Measurements from ENCODE around the gene NPY4R. TPM values are rescaled to one million over a fixed set of nuclear protein-coding genes. Genes with fewer than 3 reads are reported as not detected.
"Not testable (repeated sequence)": the region's sequence is repeated elsewhere in the genome, so short reads cannot be mapped to it uniquely, and the experiment has no call there.

Gene NPY4R, protein sequence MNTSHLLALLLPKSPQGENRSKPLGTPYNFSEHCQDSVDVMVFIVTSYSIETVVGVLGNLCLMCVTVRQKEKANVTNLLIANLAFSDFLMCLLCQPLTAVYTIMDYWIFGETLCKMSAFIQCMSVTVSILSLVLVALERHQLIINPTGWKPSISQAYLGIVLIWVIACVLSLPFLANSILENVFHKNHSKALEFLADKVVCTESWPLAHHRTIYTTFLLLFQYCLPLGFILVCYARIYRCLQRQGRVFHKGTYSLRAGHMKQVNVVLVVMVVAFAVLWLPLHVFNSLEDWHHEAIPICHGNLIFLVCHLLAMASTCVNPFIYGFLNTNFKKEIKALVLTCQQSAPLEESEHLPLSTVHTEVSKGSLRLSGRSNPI
- not detected for total RNA-seq
- not detected for total RNA-seq (2013)

DNA sequence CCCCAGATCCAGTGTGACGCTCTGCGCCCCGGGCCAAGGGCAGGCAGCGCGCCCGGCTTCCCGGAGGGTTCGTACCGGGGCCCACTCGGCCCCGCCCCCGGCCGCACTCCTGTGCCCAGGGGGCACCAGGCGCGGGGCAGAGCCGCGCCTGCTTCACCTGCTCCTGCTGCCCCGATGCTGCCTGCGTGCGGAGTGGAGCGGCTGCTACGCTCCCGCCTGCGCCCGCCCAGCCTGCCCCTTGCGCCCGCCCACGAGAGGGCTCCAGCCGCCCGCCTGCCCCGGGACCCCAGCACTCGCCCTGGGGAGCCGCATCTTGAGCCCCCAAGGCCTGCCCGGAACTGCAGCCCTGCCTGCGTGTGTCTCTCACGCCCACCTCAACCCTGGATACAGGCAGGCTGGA, at the start of gene NPY4R:
Gene NPY4R (minus strand): TSS at position 194 of the 400 bp plus-strand sequence. CDS start 3,323 bp downstream, outside the sequence.
- H3K4me3 ChIP-seq (ENCODE audit: low read length); H3K27ac Mint-ChIP-seq; H3K4me3 Mint-ChIP-seq; ATAC-seq; H3K9me3 Mint-ChIP-seq; H3K27me3 Mint-ChIP-seq (ENCODE audit: low read depth in 2 of 2); intact Hi-C loops (cut with micrococcal nuclease); H3K36me3 Mint-ChIP-seq; H3K27ac ChIP-seq (ENCODE audit: low read length); DNase-seq; H3K9me3 ChIP-seq (ENCODE audit: control insufficient read depth, insufficient read depth, low read length); H3K4me1 Mint-ChIP-seq; H3K27me3 ChIP-seq (ENCODE audit: control insufficient read depth, insufficient read depth, low read length); H3K4me1 ChIP-seq (ENCODE audit: control insufficient read depth, insufficient read depth, low read length); H3K36me3 ChIP-seq (ENCODE audit: control insufficient read depth, insufficient read depth, low read length): not testable (repeated sequence)
- WGBS (ENCODE audit: insufficient coverage) = no CpG with 5 or more reads among the region's 36 CpGs

DNA sequence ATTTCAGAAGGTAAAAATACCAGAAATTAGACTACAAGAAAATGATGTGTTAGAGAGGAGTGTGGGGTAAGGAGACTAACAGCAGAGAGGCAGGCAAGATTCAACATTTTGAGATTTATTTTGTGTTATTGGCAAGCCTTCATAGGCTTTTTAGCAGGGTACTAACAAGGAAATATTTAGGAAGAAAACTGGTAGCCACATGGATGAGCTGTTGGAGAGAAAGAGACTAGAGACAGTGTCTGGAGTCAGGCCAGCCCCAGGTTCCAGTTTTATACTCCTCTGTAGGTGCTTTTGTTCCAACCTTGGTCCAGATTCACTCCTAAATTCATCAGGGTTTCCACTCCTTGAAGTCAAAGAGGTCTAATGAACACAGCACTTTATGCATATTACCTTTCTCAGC, 49.6 kb upstream of the NPY4R start:
- no peaks in the 10 kb centered on the region for H3K27me3 Mint-ChIP-seq (ENCODE audit: low read depth in 2 of 2)
- no peak overlapping the region for H3K27ac Mint-ChIP-seq

DNA sequence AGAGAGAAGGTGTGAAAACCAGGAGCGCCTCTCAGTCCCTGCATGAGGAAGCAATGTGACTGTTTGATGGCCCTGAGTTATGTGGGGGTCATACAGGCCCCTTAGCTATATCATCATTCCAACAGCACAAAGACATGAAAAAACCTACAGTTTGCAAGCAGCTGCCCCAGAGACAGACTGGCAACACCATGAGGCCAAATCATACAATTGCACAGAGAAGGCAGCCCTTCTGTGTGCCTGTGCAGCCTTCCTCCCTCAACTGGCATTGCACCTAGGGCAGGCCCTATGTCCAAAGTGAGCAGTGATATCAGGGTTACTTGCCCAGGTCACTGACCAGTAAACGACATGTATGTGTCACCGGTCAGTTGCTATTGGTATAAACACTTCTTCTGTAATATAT, 49.1 kb upstream of the NPY4R start:
- no peak overlapping the region for H3K4me3 Mint-ChIP-seq
- WGBS (ENCODE audit: insufficient coverage) = 84% methylated on average over 3 of the region's 3 CpGs
- H3K9me3 Mint-ChIP-seq = no peaks in the 10 kb centered on the region
- intact Hi-C loops (cut with micrococcal nuclease) = no loop called here
- Histone ChIP-seq H3K4me3 (ENCODE audit: low read length) (no peak overlapping the region), H3K9me3 (ENCODE audit: control insufficient read depth, insufficient read depth, low read length) (no peaks in the 10 kb centered on the region), H3K27ac (ENCODE audit: low read length) (no peak overlapping the region), H3K4me1 (ENCODE audit: control insufficient read depth, insufficient read depth, low read length) (no peaks in the 10 kb centered on the region), H3K27me3 (ENCODE audit: control insufficient read depth, insufficient read depth, low read length) (no peaks in the 10 kb centered on the region), H3K36me3 (ENCODE audit: control insufficient read depth, insufficient read depth, low read length) (no peaks in the 10 kb centered on the region)
- TF ChIP-seq, protein P1, sequence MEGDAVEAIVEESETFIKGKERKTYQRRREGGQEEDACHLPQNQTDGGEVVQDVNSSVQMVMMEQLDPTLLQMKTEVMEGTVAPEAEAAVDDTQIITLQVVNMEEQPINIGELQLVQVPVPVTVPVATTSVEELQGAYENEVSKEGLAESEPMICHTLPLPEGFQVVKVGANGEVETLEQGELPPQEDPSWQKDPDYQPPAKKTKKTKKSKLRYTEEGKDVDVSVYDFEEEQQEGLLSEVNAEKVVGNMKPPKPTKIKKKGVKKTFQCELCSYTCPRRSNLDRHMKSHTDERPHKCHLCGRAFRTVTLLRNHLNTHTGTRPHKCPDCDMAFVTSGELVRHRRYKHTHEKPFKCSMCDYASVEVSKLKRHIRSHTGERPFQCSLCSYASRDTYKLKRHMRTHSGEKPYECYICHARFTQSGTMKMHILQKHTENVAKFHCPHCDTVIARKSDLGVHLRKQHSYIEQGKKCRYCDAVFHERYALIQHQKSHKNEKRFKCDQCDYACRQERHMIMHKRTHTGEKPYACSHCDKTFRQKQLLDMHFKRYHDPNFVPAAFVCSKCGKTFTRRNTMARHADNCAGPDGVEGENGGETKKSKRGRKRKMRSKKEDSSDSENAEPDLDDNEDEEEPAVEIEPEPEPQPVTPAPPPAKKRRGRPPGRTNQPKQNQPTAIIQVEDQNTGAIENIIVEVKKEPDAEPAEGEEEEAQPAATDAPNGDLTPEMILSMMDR (IDR thresholded peaks at IDR 0.05) = no peak
- H3K27me3 Mint-ChIP-seq (ENCODE audit: low read depth in 2 of 2) = no peaks in the 10 kb centered on the region
- no peak overlapping the region for H3K27ac Mint-ChIP-seq
- no peaks in the 10 kb centered on the region for H3K36me3 Mint-ChIP-seq
- ATAC-seq (peak in 1 of 3 donors; percentile 2), DNase-seq (no peak)
- H3K4me1 Mint-ChIP-seq = no peaks in the 10 kb centered on the region

More for the DNA sequence above, 49.6 kb upstream of the NPY4R start:
- H3K4me1 ChIP-seq (ENCODE audit: control insufficient read depth, insufficient read depth, low read length) = no peaks in the 10 kb centered on the region
- Mint-ChIP-seq H3K4me3 (no peak overlapping the region), H3K36me3 (no peaks in the 10 kb centered on the region), H3K9me3 (no peaks in the 10 kb centered on the region), H3K4me1 (no peaks in the 10 kb centered on the region)
- ATAC-seq = no peak
- intact Hi-C loops (cut with micrococcal nuclease) = no loop called here
- no peaks in the 10 kb centered on the region for H3K27me3 ChIP-seq (ENCODE audit: control insufficient read depth, insufficient read depth, low read length)
- H3K36me3 ChIP-seq (ENCODE audit: control insufficient read depth, insufficient read depth, low read length) = no peaks in the 10 kb centered on the region
- H3K4me3 ChIP-seq (ENCODE audit: low read length) = no peak overlapping the region
- no peaks in the 10 kb centered on the region for H3K9me3 ChIP-seq (ENCODE audit: control insufficient read depth, insufficient read depth, low read length)
- no peak overlapping the region for H3K27ac ChIP-seq (ENCODE audit: low read length)
- no peak for DNase-seq
- TF ChIP-seq, protein P1 (IDR thresholded peaks at IDR 0.05) = no peak

DNA sequence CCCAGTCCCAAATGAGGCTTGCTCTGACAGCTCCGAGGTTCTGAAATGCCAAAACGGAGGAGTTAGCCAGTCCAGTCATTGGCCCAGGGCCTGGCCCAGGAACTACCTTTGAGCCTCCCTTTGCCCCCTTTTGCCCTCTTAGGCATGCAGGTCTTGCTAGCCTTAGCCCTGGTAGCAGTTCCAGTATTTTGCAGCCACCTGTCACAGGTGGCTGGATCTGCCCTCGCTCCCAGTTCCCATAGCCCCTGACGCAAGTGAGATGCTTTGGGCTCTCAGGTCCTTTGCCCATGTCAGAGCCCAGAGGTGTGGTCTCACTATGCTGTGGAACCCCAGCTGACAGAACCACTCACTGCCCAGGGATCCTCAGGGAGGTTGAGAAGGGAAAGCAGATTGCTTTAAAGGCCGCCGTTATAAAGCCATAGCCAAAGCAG, 48.7 kb upstream of the NPY4R start:
- Mint-ChIP-seq H3K9me3 (no peaks in the 10 kb centered on the region), H3K27ac (no peak overlapping the region), H3K4me3 (no peak overlapping the region), H3K27me3 (ENCODE audit: low read depth in 2 of 2) (no peaks in the 10 kb centered on the region), H3K36me3 (no peaks in the 10 kb centered on the region), H3K4me1 (no peaks in the 10 kb centered on the region)
- no peaks in the 10 kb centered on the region for H3K4me1 ChIP-seq (ENCODE audit: control insufficient read depth, insufficient read depth, low read length)
- H3K36me3 ChIP-seq (ENCODE audit: control insufficient read depth, insufficient read depth, low read length) = no peaks in the 10 kb centered on the region
- no peak for ATAC-seq
- 82% methylated on average over 6 of the region's 6 CpGs for WGBS (ENCODE audit: insufficient coverage)
- H3K27ac ChIP-seq (ENCODE audit: low read length) = no peak overlapping the region
- no peak overlapping the region for H3K4me3 ChIP-seq (ENCODE audit: low read length)
- TF ChIP-seq, protein P1 (IDR thresholded peaks at IDR 0.05) = no peak
- no peaks in the 10 kb centered on the region for H3K9me3 ChIP-seq (ENCODE audit: control insufficient read depth, insufficient read depth, low read length)
- DNase-seq = no peak
- intact Hi-C loops (cut with micrococcal nuclease) = no loop called here
- no peaks in the 10 kb centered on the region for H3K27me3 ChIP-seq (ENCODE audit: control insufficient read depth, insufficient read depth, low read length)

DNA sequence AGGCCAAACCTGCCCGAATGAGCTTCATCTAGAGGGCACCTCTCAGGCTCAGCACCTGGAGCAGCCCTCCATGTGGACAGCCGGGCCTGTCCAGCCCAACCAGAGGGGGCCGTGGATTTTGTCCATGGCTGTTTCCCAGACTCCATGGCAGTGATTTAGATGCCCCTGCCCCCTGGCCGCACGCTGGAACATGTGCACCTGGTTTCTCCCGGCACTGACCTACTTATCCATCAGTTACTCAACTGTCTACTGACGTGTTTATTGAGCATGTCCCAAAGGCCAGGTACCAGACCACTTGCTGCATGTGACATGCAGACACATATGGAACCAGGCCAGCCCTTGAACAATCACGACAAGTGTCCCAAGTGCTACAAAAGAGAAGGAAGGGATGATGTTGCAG, 47.6 kb upstream of the NPY4R start:
- WGBS (ENCODE audit: insufficient coverage) = no CpG with 5 or more reads among the region's 8 CpGs
- H3K4me1 Mint-ChIP-seq; H3K4me1 ChIP-seq (ENCODE audit: control insufficient read depth, insufficient read depth, low read length); ATAC-seq; DNase-seq; H3K27ac Mint-ChIP-seq; H3K36me3 Mint-ChIP-seq; H3K27me3 ChIP-seq (ENCODE audit: control insufficient read depth, insufficient read depth, low read length); H3K4me3 ChIP-seq (ENCODE audit: low read length); H3K36me3 ChIP-seq (ENCODE audit: control insufficient read depth, insufficient read depth, low read length); H3K27ac ChIP-seq (ENCODE audit: low read length); H3K4me3 Mint-ChIP-seq; intact Hi-C loops (cut with micrococcal nuclease); H3K9me3 Mint-ChIP-seq; H3K27me3 Mint-ChIP-seq (ENCODE audit: low read depth in 2 of 2); H3K9me3 ChIP-seq (ENCODE audit: control insufficient read depth, insufficient read depth, low read length): not testable (repeated sequence)

DNA sequence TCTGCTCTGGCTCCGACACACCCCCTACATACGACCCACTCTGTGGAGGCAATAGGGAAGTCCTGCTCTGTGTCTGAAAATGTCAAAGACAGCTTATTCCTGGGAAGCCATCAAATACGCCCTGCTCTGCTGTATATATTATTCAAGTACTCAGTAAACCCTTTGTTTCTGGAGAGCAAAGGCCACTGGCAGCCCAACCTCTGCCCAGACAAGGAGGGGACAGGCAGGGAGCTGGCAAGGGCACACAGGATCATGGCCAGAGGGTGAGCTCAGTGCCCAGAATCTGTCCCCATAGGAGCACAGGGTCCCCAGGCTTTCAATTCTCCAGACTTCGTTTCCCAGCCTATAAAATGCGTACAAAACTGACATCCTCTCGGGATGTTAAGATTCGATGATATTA, 47.0 kb upstream of the NPY4R start:
- H3K9me3 Mint-ChIP-seq; H3K4me3 Mint-ChIP-seq; H3K4me3 ChIP-seq (ENCODE audit: low read length); ATAC-seq; H3K9me3 ChIP-seq (ENCODE audit: control insufficient read depth, insufficient read depth, low read length); H3K36me3 ChIP-seq (ENCODE audit: control insufficient read depth, insufficient read depth, low read length); H3K27me3 ChIP-seq (ENCODE audit: control insufficient read depth, insufficient read depth, low read length); intact Hi-C loops (cut with micrococcal nuclease); H3K27me3 Mint-ChIP-seq (ENCODE audit: low read depth in 2 of 2); H3K4me1 Mint-ChIP-seq; H3K36me3 Mint-ChIP-seq; DNase-seq; H3K27ac Mint-ChIP-seq; H3K27ac ChIP-seq (ENCODE audit: low read length); H3K4me1 ChIP-seq (ENCODE audit: control insufficient read depth, insufficient read depth, low read length): not testable (repeated sequence)
- no CpG with 5 or more reads among the region's 7 CpGs for WGBS (ENCODE audit: insufficient coverage)
